SU-DHL-6 (cell line): ENCODE data around the gene GGPS1.

ENCODE experiments used
- H2AFZ ChIP-seq: fragments of 200-600 bp; sonication (generic); 2 replicates; pipeline ENCODE4 v1.6.1; 2014; ENCODE audit warnings: low read depth, mild to moderate bottlenecking, moderate library complexity, mixed read lengths, antibody characterized with exemption, low read length; ENCODE audit not compliant: severe bottlenecking
- H3F3A ChIP-seq: fragments of 200-600 bp; shearing (Covaris generic); 2 replicates; pipeline ENCODE4 v1.6.0; 2016; ENCODE audit warnings: antibody characterized with exemption, mild to moderate bottlenecking; ENCODE audit not compliant: insufficient read depth
- H3K27ac ChIP-seq: fragments of 200-600 bp; sonication (generic); 2 replicates; pipeline ENCODE4 v1.5.1; 2016; ENCODE audit warnings: low read depth, mild to moderate bottlenecking, low read length, moderate library complexity, mixed read lengths
- H3K27me3 ChIP-seq: fragments of 200-600 bp; sonication (generic), shearing (Covaris generic); 2 replicates; pipeline ENCODE4 v1.6.0; 2014; ENCODE audit warnings: mild to moderate bottlenecking, low read length
- H3K36me3 ChIP-seq: fragments of 200-600 bp; sonication (generic); 2 replicates; pipeline ENCODE4 v1.6.1; 2014; ENCODE audit warnings: mild to moderate bottlenecking, low read length, mixed read lengths
- H3K4me2 ChIP-seq: fragments of 300-600, 200-600 bp; shearing (Covaris generic), sonication (generic); 2 replicates; pipeline ENCODE4 v1.6.0; 2014; ENCODE audit warnings: low read length, low read depth, mild to moderate bottlenecking; ENCODE audit not compliant: poor library complexity, severe bottlenecking
- H3K4me3 ChIP-seq: fragments of 200-600 bp; sonication (generic); 2 replicates; pipeline ENCODE4 v1.5.1; 2014; ENCODE audit warnings: antibody characterized with exemption, low read length, mild to moderate bottlenecking, mixed read lengths; ENCODE audit not compliant: insufficient read depth, poor library complexity, severe bottlenecking
- H3K79me2 ChIP-seq: fragments of 200-600 bp; sonication (generic); 2 replicates; pipeline ENCODE4 v1.6.1; 2014; ENCODE audit warnings: mild to moderate bottlenecking, low read length, moderate library complexity; ENCODE audit not compliant: insufficient read depth
- H3K9ac ChIP-seq: fragments of 200-600 bp; sonication (generic); 2 replicates; pipeline ENCODE4 v1.7.0; 2014; ENCODE audit warnings: mild to moderate bottlenecking, low read length
- H3K9me2 ChIP-seq: fragments of 200-600 bp; sonication (generic); replicated peaks from 2 replicates; pipeline ENCODE4 v1.6.1; 2014; ENCODE audit warnings: low read length; ENCODE audit not compliant: insufficient read depth
- H3K9me3 ChIP-seq: fragments of 200-600 bp; sonication (generic); 2 replicates; pipeline ENCODE4 v1.6.1; 2014; ENCODE audit warnings: low read length, mixed read lengths; ENCODE audit not compliant: insufficient read depth
- H4K20me1 ChIP-seq: fragments of 200-600 bp; sonication (generic); 2 replicates; pipeline ENCODE4 v1.6.1; 2014; ENCODE audit warnings: low read depth, mild to moderate bottlenecking, antibody characterized with exemption, low read length, moderate library complexity, mixed read lengths
- CTCF ChIP-seq: fragments of 200-600 bp; sonication (generic); IDR thresholded peaks from one replicate; pipeline ENCODE4 v1.5.1; 2017; ENCODE audit warnings: antibody characterized with exemption, mild to moderate bottlenecking, low read length, moderate library complexity; ENCODE audit not compliant: insufficient read depth, poor library complexity, severe bottlenecking
- EZH2phosphoT487 ChIP-seq: fragments of 200-600 bp; sonication (generic), shearing (Covaris generic); conservative IDR thresholded peaks from 2 replicates; pipeline ENCODE4 v1.6.1; 2018; ENCODE audit warnings: mild to moderate bottlenecking, antibody characterized with exemption, low read length, moderate library complexity, mixed read lengths

The GGPS1 gene

GRCh38 chr1:235315735-235316134, 12.6 kb upstream of the GGPS1 start:
- Histone ChIP-seq H3K9me3 (no peaks in the 10 kb centered on the region), H4K20me1 (peaks cover 29% of the 10 kb centered on the region), H3K27ac (no peak overlapping the region), H3K9me2 (no peaks in the 10 kb centered on the region), H3K9ac (no peak overlapping the region), H2AFZ (no peak overlapping the region), H3K79me2 (peaks cover 98% of the 10 kb centered on the region), H3K4me3 (no peak overlapping the region), H3K4me2 (no peak overlapping the region), H3F3A (peaks cover 15% of the 10 kb centered on the region; the same call in 1 of the 2 replicates), H3K36me3 (no peaks in the 10 kb centered on the region; the same call in 1 of the 2 replicates), H3K27me3 (no peaks in the 10 kb centered on the region)
- TF ChIP-seq EZH2phosphoT487 (no peak), CTCF (no peak)

- Histone ChIP-seq H3F3A (peaks cover 15% of the 10 kb centered on the region; the same call in 1 of the 2 replicates), H3K36me3 (no peaks in the 10 kb centered on the region; the same call in 1 of the 2 replicates), H2AFZ (no peak overlapping the region), H3K9me3 (no peaks in the 10 kb centered on the region), H3K27me3 (no peaks in the 10 kb centered on the region), H3K27ac (no peak overlapping the region), H4K20me1 (peaks cover 28% of the 10 kb centered on the region), H3K4me2 (no peak overlapping the region), H3K9ac (no peak overlapping the region), H3K9me2 (no peaks in the 10 kb centered on the region), H3K79me2 (peaks cover 98% of the 10 kb centered on the region), H3K4me3 (no peak overlapping the region)
- no peak for TF ChIP-seq EZH2phosphoT487
- TF ChIP-seq CTCF, result no peak
These were observed 11.2 kb upstream of the GGPS1 start for GRCh38 chr1:235317168-235317567.

GRCh38 chr1:235319255-235319654, 9.1 kb upstream of the GGPS1 start:
- H3K27ac ChIP-seq, result no peak overlapping the region
- no peak overlapping the region for H3K4me3 ChIP-seq
- H3K9me3 ChIP-seq, result no peaks in the 10 kb centered on the region
- no peak for TF ChIP-seq EZH2phosphoT487
- no peak for TF ChIP-seq CTCF
- no peaks in the 10 kb centered on the region for H3K27me3 ChIP-seq
- no peak overlapping the region for H2AFZ ChIP-seq
- H3K9ac ChIP-seq, result no peak overlapping the region
- H3K36me3 ChIP-seq, result no peaks in the 10 kb centered on the region; the same call in 1 of the 2 replicates
- no peaks in the 10 kb centered on the region for H3K9me2 ChIP-seq
- H3K79me2 ChIP-seq, result peaks cover 98% of the 10 kb centered on the region
- peaks cover 10% of the 10 kb centered on the region; the same call in 1 of the 2 replicates for H3F3A ChIP-seq
- H4K20me1 ChIP-seq, result peaks cover 27% of the 10 kb centered on the region
- H3K4me2 ChIP-seq, result no peak overlapping the region
